ENCODE results near the gene FRG2C.
"Not testable (repeated sequence)": the region's sequence is repeated elsewhere in the genome, so short reads cannot be mapped to it uniquely, and the experiment has no call there.

DNA sequence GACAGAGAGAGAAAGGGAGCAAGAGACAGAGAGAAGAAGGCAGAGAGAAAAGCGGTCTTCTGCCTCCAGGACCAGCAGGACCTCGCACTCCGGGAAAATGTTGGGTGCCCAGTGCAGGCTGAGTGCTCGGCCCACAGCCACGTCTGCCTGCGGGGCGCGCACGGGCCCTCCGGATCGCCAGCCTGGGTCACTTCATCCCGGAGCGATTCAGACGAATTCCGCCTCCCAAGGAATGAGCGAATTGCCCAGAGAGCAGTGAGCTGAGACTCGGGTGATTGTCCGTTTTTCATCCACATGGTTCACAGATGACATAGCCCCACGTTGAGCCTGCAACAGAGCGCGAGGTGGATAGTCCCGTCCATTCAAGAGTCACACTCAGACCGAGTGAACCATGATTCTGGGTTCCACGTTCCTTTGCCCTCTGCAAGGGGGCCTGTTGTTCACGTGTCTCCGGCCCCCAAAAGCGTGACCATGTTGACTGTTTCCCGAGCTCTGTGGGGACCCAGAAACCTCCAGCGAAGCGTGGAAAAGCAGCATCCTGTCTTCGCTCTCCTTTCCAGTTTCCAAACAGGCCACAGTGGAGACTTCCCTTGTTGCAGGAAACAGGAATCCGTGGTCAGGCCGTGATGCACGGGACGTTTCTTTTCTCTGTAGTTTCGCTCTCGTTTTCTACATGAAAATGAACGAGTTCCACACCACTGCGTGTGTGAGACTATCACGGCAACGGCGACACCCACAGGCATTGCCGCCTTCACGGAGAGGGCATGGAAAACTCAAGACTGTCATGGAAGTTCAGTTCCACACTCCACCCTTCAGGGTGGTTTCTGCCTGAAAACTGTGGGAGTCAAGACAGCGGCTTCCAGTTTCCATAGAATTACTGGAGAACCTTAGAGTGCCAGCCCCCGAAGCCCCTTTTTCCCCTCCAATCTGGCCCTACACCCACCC, 3.9 kb downstream of the FRG2C start:
- not testable (repeated sequence) for TF ChIP-seq POLR2A (IDR thresholded peaks at IDR 0.05)
- TF ChIP-seq, protein P1, sequence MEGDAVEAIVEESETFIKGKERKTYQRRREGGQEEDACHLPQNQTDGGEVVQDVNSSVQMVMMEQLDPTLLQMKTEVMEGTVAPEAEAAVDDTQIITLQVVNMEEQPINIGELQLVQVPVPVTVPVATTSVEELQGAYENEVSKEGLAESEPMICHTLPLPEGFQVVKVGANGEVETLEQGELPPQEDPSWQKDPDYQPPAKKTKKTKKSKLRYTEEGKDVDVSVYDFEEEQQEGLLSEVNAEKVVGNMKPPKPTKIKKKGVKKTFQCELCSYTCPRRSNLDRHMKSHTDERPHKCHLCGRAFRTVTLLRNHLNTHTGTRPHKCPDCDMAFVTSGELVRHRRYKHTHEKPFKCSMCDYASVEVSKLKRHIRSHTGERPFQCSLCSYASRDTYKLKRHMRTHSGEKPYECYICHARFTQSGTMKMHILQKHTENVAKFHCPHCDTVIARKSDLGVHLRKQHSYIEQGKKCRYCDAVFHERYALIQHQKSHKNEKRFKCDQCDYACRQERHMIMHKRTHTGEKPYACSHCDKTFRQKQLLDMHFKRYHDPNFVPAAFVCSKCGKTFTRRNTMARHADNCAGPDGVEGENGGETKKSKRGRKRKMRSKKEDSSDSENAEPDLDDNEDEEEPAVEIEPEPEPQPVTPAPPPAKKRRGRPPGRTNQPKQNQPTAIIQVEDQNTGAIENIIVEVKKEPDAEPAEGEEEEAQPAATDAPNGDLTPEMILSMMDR (IDR thresholded peaks at IDR 0.05 in 8 of 11, conservative IDR thresholded peaks at IDR 0.05 in 3 of 11), result not testable (repeated sequence)
